Measurements from ENCODE around the gene CDADC1.

Gene CDADC1

DNA sequence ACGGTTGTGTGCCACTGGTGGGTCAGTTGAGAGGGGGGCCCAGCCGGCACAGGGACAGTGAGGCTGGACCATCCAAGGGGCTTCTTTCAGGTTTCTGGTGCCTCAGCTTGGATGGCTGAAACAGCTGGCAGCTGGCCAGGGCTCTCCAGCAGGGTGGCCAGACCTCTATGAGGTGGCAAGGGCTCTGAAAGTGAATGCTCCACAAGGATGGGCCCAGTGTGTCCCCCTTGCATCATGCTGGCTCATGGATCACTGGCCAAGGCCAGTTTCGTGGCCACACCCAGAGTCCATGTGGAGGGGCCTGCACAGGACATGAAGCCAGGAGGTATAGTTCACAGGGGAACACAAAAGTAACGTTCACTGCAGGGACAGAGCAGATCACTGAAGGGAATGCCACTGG, 49.6 kb downstream of the CDADC1 start:
- FAIRE-seq, result no peak

DNA sequence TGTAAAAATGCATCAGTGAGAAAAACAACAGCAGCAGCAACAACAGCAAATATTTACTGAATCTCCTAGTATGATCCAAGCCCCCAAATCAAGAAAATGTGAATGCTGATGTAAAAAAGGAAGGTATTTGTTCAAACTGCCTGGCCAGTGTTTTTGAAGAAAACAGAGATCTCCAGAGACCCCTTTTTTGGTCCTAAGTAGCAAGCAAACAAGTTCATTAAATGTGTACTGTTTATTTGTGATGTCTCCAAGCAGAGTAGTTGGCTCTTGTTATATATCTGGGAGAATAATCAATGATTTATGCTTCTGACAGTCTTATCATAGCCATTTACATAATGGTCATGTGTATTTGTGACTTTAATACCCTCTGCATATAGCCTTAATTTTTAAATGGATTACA, 50.7 kb downstream of the CDADC1 start:
- FAIRE-seq, result no peak

DNA sequence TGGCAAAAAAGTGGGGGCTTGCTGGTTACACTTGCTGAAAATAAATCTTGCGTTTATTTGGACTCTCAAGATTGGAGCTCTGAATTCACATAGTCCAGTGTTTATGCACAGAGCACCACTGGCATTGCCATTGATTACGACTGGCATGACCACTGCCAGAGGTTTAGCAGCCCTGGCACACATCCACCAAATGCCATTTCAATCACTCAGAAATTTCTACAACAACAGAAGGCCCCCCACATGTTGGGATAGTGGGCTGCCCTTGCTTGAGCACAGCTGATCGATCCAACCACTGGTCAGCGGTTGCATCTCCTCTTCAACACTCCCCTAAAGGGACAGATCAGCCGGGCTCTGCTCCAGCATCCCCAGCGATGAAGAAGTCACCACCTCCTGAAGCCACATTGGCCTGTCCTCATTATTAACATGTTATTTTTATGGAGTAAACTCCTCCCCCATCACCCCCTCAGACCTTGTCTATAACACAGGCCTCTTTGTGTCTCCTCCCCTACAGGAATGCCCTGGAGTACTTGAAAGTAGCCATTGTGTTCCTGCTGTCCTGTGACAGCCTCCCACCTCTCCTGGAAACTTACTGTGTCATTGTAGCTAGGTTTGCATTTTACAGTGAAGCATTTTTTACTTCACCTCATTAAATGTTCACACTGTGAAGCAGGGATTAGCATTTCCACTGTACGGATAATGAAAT, 51.3 kb downstream of the CDADC1 start:
- FAIRE-seq, result peak; percentile 99

DNA sequence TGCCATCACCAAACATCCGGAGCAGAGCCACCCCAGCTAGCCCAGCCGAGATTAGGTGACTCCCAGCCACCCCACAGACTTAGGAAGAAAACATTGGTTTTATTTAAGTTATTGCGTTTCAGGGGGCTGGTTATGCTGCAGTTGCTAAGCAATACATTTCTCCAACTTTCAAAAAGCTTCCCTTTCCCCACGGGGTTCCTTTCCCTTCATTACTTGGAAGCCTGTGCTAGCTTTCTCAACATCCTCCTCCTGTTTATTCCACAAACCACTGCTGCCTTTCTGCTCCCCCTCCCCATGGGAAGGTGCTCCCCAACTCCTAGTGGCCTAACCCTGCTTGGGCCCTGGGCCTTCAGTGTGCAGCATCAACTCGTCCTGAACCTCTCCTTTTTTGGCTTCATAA, 52.6 kb downstream of the CDADC1 start:
- peak; percentile 98 for FAIRE-seq

DNA sequence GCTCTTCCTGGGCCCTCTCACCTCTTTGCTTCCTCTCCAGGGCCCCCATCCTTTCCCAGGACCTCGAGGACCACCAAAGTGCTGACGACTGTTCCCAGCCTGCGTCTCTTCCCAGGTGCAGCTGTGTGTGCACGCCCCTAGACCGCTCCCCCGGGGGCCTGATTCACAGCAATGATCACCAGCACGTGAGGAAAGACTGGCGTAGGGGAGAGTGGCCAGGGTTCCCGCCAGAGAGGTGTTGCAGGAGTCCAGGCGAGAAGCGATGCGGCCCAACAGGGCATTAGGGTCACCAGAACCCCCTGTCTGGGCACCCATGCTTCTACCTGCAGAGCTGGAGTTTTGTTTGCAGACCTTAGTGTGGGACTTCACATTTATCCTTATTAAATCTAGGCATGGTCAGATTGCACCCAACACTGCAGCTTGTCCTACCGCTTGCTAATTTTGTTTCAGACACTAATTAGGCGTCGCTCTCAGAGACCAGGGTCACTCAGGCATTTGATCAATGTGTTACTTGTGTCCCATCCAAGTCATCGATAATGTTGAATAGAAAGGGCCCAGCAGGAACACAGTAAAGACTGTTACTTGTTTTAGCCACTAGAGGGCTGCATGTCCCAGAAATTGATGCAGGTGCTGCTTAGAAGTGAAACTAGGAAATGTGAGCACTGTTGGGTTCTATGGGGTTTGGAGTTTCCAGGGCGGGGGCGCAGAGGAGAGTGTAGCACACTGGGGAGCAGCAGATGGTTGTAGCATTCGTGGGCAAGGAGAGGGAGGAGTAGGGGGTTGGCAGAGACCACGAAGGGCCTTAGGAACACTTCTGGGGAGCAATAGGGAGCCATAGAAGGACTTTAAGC, 53.2 kb downstream of the CDADC1 start:
- FAIRE-seq, result peak; percentile 94

DNA sequence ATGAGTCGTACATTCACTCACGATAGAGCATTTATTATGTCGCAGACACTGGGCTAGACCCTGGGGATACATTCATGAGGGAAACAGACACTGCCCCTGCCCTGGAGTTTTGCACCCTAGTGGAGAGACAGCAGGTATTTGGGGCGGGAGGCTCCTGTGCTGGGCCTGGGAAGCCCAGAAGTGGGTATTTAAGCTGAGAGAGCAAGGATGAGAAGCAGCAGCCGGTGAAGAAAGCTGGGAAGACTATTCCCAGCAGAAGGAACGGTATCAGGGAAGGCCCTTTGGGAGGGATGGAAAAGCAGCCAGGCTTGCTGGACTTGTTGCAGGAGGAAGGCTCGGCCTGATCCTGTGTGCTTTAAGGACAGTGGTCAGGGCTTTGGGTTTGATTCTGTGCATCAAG, 54.5 kb downstream of the CDADC1 start:
- FAIRE-seq, result no peak

DNA sequence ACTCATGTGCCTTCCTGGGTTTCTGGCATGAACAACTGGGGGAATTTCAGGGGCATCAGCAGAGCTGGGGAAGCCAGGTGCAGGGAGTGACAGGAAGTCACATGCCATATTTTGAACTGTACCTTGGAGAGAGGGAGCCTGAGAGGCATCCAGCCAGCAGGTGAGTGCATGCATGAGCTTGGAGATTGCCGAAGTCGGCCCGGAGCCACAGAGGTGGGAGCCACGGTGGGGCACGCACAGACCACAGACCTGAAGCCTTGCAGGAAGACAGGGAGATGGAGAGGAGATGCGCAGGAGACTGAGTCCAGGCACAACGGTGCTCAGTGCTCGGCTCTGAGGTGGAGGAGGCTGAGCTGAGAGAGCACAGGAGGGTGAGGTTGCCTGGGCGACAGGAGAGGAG, 55.1 kb downstream of the CDADC1 start:
- FAIRE-seq, result no peak

DNA sequence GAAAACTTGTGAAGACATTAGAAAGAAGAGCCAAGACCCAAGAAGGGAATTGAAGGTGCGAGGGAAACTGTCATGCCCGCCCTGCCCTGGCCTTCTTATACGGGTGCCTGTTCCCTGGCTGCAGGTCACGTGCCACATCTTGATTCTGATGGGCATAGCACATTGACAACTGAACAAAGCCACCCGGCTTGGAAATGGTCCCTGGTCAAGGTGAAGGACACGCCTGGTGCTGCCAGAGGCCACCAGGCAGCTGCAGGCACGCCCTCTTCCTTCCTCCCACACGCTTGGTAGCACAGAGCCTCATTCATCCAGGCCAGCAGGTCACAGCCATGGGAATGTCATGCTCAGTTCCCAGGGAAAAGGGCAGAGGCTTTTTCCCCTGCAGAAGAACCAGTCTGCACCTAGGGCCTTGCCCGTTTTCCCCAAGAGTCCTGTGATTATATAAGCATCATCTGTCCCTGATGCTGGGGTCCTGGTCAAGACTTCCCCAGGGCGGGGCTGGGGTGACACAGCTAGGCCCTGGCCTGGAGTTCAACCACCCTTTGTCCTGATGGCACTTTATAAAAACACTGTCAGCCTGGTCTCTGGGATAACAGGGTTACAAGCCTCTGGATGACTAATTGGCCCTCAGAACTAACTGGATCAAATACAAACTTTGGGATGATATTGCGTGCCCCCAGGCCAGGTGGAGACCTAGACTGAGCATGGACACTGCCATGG, 56.0 kb downstream of the CDADC1 start:
- peak; percentile 85 for FAIRE-seq

DNA sequence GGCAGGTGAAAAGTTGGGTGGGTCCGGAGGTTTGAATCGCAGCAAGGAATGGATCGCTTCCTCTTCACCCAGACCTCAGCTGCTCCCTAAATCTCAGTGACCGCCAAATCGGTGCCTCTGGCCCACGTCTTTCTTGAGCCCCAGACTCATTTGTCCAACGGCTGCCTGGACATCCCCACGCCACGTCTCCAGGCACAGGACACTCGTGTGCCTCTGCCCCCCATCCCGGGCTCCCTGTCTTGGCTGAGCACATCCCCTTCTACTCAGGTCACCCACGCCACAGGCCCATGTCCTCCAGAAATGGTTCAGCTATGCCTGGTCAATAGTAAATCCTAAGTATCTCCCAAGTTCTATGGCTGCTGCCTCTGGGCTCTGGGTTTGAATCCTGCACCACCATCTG, 56.6 kb downstream of the CDADC1 start:
- no peak for FAIRE-seq

DNA sequence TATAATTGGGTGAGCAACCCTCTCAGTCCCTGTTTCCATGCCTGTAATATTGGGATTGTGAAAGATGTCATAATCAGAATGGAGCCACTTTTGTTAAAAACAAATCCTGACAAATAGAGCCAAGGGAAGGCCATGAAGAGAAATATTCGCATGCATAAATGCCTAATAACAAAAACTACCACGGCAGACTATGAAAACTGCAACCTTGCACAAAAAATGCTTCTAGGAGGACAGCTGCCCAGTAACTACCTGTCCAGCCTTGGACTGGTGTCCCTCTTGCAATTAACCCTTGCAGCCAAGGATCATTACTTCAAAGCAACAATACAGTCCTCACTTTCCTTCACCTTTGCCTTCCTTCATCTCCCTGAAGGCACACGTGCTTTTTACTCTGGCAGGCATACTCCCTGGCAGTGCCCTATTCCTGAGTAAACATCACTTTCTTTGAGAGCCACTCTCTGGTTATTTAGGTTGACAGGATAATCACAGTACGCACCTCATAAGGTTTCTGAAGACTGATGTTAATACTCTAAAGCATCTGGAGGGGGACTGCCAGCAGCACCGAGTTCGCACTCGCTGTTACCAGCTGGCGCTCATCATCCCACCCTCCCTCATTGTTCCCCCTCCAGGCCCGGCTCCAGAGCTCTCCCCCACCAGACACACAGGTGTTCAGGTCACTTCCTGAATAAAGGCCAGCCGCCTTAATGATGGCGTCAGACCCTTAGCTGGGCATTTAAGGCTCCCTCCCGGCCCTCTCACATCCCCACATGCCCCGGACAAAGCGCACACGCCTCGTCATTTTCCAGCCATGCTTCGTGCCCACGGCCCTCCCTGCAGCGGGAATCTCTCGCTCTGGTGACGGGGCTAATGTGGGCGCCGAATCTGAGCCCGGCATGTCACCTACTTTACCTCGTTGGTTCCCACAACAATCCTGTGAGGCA, 57.3 kb downstream of the CDADC1 start:
- FAIRE-seq, result no peak

DNA sequence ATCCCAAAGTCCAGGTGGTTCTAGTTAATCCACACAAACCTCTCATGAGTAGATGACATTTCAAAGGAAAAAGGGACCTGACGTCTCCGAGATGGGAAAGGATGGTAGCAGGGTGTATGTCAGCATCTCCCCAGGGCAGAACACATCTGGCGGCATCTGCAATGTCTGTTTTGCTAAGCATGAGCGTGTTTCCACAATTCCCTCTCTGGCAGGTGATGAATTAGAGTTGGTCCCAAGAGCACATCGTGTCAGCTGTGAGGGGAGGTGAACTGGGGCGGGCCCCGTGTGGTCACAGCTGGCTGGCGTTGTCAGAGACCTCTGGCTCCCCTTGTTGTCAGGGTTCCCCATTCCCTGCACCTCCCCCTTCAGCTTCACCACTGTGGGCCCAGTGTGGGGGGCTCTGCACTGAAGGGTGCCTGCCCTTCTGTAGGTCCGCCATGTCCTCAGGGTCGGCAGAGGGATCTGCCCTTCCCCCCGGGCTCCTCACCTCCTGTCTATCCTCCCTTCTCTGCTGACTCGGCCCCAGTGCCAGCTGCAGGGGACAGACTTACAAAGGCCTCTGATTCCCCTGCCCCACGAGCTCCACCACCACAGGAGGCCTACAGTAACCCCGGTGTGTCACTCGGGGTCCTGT, 58.2 kb downstream of the CDADC1 start:
- no peak for FAIRE-seq

DNA sequence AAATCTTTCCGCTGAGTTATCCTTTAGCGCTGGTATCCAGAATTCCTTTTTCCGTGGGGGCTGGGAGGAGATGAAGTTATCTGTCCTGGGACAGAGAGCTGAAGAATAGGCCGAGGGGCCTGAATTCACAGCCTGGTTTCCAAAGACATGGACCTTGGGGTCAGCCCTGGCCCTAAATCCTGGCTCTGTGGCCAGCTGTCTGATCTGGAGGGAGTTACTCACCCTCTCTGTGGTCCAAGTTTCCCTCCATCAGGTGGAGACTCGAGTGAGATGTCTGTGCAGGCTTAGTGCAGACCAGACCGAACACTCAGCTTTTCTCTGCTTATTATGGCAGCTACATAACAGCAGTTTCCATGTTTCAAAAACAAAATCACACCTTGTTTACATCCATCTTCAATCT, 59.6 kb downstream of the CDADC1 start:
- FAIRE-seq, result no peak

DNA sequence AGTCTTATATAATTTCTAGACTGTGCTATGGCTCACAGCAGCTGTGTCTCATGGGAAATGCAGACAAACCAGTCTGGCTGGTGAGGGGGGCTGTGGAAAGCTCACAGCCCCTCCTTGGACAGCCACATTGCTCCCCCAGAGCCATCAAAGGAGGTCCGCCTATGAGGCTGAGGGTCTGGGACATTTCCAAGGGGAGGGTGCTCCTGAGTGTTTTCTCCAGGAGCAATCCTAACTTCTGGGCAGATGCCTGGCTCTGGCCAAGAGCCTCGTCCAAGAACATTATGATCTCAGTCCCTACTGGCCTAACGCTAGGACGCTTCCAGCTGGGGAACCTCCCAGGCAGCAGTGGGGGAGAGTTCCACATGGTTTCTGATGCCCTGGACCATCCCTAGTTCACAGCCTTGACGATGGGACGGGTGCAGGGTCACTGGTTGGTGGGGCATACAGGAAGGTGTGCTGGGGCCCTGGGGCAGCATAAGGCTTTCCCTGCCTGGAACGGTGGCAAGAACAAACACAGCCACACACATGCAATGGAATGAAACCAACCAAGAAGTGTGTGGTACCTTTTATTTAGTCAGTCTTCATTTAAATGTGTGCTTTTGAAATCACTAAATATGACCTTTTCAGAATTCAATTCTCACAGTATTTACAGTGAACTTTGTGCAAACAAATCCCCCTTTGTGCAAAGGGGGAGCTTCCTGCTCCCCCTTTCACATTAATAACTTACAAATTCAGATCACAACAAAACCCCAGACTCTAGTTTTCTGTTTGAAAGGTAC, 60.6 kb downstream of the CDADC1 start:
- no peak for FAIRE-seq

DNA sequence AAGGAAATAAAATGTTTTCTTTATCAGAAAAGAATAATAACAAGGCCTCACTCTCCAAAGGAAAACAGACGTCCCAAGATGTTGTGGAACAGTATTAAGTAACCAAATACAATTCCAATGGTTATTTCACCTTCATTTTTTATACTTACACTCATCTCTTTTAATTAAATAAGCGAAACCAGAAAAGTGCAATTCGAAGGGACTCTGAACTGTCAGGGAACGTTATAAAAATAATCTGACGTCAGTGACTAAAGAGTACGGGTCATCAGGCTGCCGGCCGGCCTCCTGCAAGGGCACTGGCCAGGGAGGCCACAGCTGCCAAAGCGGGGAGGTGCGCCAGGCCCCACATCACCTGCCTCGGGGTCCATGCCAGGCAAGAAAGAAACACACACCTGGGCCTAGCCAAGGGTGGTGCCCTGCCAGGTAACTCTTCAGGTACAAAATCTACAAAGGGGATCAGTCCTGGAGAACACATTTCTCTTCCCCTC, 61.2 kb downstream of the CDADC1 start:
- peak; percentile 68 for FAIRE-seq

DNA sequence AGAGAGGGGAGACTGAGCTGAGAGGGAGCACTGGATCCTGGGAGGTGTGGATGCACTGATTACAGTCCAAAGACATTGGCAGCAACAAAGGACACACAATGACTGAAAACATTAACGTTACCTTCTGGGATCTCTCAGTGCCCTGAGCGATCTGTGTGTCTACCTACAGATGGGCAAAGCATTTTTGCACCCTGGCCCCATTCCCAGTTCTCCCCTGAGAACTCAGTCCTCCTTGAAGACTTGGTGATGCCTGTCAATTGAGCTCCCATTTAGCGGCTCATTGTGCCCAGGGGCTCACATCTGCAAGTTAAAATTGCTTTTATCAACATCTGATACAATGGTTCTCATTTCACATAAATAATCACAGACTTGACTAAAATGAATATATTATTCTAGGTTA, 62.5 kb downstream of the CDADC1 start:
- no peak for FAIRE-seq

DNA sequence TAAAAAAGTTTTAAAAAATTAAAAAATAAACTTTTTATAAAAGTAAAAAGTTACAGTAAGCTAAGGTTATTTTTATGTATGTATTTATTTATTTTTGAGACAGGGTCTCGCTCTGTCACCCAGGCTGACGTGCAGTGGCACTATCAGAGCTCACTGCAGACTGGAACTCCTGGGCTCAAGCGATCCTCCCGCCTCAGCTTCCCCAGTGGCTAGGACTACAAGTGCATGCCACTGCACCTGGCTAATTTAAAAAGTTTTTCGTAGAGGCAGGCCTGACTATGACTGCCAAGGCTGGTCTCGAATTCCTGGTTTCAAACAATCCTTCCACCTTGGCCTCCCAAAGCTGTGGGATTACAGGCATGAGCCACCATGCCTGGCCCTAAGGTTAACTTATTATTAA, 64.1 kb downstream of the CDADC1 start:
- no peak for FAIRE-seq

DNA sequence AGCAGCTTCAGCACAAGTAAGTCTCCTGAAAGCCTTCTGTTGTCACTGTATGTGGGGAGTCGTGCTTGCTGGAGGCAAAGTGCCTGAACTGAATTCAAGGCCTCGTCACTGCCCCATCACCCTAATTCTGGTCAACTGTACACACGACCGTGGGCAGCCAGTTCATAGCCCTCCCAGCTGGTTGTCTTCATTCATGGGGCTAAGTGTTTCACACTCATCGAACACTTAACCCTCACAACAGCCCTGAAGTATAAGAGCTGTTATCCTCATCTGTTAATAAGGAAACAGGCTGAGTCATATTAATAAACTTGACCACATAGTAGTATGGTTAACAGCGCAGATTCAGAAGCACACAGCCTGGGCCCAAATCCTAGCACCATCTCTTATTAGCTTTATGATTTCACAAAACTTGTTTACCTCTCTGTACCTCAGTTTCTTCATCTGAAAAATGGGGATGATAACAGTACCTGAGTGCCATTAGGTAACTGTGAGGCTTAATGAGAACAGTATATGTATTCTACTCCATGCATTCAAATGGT, 66.7 kb downstream of the CDADC1 start:
- FAIRE-seq, result no peak

DNA sequence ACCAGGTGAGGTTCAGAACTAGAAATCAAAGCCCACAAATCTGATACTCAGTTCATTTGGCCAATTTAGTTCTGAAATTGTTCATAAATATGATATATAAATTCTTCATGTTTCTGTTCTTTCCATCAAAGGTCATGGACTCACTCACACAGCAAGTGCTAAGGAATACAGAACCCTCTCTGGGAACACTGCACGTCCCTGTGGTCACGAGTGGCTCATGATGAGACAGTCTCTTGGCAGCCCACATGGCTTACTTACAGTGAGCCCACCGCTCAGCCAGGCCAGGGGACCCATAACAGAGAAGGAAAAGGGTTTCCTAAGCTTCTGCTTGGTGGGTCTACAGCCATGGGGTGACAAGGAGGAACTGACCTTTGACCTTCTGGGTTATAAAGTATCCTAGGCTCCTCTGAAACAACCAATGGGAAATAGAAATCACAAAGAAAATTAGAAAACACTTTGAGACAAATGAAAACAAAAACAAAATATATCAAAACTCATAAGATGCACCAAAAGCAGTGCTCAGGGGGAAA, 67.4 kb downstream of the CDADC1 start:
- FAIRE-seq, result no peak

DNA sequence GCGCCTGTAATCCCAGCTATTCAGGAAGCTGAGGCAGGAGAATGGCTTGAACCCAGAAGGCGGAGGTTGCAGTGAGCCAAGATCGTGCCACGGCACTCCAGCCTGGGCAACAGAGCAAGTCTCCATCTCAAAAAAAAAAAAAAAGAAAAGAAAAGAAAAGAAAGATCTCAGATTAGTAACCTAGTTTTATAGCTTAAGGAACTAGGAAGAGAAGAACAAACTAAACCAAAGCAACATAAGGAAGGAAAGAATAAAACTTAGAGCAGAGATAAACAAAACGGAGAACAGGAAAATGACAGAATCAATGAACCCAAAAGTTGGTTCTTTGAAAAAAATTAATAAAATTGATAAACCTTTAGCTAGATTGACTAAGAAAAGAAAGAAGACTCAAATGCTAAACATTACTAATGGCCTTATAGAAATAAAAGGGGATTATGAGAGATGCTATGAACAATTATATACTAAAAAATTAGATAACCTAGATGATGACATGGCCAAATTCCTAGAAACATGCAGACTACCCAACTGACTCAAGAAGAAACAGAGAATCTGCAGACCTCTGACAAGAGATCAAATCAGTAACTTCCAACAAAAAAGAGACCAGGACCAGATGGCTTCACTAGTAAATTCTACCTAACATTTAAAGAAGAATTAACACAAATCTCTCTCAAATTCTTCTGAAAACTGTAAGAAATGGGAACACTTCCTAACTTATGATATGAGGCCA, 68.2 kb downstream of the CDADC1 start:
- no peak for FAIRE-seq

DNA sequence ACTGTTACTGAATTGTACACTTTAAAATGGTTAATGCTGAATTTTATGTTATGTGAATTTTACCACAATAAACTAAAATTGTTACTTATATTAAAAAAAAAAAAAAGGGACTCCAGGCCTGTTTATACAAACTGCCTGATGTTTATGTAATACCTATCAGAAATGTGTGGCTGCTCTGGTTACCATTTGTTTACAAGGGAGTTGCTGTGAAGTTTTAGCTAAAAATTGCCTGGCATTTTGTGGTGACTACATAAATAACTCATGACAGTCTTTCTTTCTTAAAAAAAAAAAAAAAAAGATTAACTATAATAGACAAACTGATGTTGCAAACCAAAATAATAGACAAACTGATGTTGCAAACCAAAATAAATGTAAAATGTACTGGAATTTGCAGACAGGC, 71.8 kb downstream of the CDADC1 start:
- FAIRE-seq, result no peak
